ENCODE results near the gene CREB5.
A peak's percentile ranks its signal among the peaks of the same experiment; 100 is the strongest.
"Not testable (repeated sequence)": the region's sequence is repeated elsewhere in the genome, so short reads cannot be mapped to it uniquely, and the experiment has no call there.

CREB5 gene, protein sequence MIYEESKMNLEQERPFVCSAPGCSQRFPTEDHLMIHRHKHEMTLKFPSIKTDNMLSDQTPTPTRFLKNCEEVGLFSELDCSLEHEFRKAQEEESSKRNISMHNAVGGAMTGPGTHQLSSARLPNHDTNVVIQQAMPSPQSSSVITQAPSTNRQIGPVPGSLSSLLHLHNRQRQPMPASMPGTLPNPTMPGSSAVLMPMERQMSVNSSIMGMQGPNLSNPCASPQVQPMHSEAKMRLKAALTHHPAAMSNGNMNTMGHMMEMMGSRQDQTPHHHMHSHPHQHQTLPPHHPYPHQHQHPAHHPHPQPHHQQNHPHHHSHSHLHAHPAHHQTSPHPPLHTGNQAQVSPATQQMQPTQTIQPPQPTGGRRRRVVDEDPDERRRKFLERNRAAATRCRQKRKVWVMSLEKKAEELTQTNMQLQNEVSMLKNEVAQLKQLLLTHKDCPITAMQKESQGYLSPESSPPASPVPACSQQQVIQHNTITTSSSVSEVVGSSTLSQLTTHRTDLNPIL

DNA sequence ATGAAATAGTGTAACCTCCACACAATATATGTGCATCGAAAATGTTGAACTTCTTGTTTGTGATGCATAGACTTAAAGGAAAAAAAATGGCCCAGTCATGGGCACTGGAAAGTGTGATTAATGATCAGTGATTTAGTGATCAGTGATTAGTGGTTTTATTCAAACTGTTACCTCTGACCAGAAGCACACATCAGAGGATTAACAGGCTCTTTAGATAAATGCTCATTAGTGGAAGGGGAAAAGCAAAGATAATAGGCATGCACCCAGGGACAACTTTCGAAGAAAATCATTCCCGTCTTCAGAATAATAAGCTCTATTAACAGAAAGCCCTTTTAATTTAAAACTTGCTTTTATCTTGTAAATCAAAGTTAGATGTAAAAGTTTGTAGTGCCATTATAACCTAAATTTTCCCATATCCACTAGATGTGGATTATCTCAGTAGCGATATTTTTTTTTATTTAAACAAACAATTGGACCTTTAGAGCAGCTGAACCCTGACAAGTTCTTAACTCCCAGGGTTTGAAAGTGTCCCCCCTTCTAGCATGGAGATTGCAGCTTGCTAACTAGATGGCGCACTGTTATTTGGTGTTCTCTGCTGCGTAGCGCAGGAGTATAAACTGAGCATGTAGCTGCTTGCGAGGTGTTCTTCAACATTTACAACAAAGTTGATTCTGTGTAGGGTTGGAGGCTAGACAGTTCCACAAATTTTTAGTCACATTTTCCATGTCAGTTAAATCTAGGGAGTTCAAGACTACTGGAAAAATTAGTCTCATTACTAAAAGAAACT lies at the start of gene CREB5:
TSS of gene CREB5 (plus strand) at position 643 of the 787 bp plus-strand sequence. CDS start 397 bp downstream, outside the sequence.
- no peak for DNase-seq (ENCODE audit: low read depth in 2 of 2)

DNA sequence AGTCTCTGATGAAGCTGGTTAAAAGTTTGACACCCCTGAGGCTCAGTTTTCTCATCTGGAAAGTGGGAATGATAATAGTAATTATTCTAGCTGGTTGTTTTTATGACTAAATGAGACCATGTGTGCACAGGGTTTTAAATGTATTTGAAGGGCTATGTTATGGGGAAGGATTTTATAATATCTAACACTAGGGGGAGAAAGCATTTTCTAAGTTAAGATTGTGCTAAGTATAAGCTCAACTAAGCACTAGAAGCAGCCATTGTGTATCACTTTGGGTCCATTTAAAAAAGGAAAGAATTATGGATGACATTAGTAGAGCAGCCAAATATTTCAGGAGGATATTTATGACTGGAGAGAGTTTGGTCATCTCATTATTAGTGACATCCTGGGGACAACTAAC lies 49.5 kb upstream of the CREB5 start:
- DNase-seq (ENCODE audit: low read depth in 2 of 2), result no peak

GRCh38 chr7:28364082-28364481 lies 48.2 kb upstream of the CREB5 start:
- DNase-seq (ENCODE audit: low read depth in 2 of 2), result no peak

- no peak for DNase-seq (ENCODE audit: low read depth in 2 of 2)
Measured at GRCh38 chr7:28369523-28369922, 42.8 kb upstream of the CREB5 start.

DNA sequence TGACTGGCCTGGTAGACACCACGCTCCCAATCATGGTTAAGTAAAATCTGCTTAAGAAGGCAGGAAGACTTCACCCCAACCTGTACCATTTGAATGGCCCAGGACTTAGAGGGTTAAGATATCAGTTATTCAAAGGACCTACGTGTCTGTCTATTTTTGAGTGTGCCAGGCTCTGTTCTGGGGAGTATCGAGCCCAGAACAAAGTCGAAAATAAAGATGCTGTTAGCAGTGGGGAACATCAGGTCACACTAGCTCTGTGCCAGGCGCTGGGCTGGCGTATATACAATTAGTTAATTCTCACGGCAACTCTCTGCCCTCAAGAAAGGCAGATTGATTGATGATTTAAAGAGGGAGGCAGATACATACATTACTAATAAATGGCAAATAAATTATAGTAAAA lies 40.5 kb upstream of the CREB5 start:
- DNase-seq (ENCODE audit: low read depth in 2 of 2), result no peak

GRCh38 chr7:28373990-28374389 lies 38.3 kb upstream of the CREB5 start:
- no peak for DNase-seq (ENCODE audit: low read depth in 2 of 2)

DNA sequence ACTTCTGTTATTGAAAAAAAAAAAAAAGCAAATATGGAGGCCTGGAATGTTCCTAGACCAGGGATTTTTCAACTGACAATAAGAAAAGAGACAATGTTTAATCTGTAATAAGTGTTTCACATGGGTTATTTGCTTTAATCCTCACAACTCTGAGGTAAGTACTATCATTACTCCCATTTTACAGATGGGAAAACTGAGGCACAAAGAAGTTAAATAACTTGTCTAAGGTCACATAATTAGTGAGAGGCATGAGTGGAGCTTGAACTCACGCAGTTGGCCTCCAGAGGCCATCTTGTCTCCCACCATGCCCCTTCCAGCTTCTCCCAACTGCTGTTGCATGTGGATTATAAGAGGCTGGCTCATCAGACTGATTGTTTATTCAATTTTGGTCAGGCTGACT lies 36.6 kb upstream of the CREB5 start:
- no peak for DNase-seq (ENCODE audit: low read depth in 2 of 2)

DNA sequence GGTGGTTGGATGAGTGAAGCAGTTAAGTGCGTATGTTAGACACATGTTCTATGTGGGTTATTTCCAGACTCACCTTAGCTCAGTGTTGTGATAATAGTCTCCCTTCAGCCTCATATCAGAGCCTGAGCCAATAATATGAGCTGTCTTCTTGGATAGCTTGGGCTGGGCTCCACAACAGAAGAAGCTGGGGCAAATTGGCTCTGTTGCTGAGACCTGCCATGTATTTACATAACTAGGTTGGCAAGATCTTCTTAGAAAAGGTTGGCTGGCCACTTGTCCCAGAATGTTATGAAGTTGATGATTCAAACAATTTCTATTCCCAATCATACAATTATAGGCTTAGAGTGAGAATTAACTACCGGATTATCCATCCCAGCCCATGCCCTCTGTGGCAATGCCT lies 35.7 kb upstream of the CREB5 start:
- DNase-seq (ENCODE audit: low read depth in 2 of 2), result no peak

DNA sequence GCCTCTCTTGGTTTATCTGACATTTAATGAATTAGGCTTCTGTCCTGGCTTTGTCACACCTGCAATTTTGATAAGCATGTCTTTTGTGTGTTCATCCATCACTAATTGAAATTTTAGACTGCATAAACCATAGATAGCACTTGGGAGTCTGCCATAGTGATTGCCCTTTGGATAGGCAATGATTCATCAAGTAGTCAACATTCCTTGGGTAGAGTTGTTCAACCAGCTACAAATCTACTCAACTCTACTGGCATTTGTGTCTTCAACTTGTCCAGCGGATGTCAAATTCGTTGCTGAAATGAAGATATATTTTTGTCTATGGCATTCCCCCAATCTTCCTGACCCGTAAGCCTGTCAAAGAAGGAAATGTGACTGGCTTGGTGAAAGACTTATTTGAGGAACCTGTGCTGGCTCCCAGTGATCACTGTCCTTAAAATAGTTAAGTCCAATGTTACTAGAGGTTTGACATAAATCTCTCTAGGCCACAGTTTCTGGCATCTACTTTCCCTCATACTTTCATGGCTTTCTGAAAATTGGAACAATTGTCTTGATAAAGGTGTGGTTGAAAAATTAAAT lies 33.7 kb upstream of the CREB5 start:
- DNase-seq (ENCODE audit: low read depth in 2 of 2), result no peak

DNA sequence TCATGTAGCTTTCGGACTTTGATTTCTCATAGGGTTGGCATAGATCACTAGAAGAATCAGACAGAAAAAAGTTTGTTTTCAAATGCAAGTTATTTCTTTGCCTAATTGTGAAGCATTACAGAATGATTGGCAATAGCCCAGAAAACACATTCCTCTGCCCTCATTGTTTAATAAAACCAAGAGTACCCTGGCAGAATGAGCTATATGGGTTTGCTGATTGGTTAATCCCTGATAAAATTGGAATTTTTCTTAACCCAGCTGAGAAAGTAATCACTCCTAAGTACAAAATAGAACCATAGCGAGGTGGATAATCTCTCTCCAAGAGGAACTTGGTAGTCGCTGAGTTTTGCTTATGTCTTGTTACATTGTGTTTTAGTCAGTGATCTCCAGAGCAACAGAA lies 30.9 kb upstream of the CREB5 start:
- no peak for DNase-seq (ENCODE audit: low read depth in 2 of 2)

DNA sequence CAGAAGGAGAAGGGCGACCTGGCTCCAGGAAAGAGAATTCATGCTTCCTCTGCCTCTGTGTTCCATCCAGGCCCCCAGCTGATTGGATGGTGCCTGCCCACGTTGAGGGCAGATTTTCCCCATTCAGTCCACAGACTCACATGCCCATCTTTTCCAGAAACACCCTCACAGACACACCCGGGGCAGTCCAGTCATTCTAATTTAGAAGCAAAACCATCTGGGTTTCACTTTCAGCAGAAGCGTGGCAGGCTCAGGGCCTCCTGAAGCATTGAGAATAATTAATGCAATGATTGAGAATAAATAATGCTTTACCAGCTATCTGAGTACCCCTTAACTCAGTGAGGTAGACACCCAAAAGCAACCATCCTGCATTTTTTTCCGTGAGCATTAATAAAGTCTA lies 30.2 kb upstream of the CREB5 start:
- no peak for DNase-seq (ENCODE audit: low read depth in 2 of 2)

DNA sequence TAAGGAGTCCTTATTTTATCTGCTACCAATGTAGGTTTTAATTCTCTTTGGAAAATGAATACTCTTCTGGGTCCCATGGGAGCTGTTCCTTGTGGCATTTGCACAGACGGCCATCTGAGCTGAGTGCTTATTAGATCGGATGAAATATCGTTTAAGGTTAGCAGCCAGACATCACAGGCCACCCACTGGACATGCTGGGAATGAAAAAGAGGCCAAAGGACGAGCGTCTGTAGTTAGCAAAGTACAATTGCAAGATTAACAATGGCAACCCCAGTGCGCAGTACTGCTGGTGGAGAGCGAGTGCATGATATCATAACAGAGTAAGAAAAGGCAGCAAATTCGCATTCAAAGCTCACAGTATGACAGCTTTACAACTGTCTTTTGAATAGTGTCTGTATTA lies 28.3 kb upstream of the CREB5 start:
- no peak for DNase-seq (ENCODE audit: low read depth in 2 of 2)

DNA sequence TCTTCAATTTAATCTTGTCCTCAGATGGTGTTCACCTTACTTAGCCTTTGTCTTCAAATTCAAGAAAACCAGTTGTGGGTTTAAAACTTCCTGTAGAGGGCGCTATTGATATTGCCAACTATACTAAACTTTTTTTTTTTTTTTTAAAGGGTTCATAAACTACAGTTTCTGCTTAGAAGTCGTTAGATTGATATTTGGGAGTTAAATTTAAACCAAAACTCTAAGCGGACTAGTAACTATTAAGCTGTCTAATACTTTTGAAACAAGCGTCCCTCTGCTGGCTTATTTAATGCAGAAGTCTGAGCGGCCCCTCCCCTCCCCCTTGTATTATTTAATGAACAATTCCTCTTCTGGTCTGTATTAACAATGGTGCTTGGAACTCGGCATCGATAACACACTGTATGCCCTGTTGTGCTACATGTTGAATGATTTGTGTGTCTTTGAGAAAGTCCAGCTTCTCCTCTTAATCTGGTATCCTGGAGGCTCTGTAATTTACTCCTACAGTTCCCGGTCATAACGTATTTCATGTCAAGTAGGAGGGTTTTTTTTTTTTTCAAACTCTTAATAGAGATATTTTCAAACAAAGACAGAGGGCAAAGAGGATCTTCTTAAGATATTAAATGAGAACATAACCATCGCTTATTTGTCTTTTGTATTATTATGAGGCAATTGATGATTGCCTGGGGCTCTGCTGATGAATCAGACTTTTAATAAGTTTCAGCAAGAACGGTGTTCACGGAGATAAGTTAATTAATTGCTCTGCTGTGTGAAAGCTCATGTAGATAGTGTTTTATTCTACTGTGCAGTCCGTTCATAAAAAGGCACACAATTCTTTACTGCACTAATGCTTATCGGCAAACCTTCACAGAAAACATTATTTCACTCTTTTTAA lies 22.6 kb upstream of the CREB5 start:
- DNase-seq (ENCODE audit: low read depth in 2 of 2), result peak; percentile 34 to 46

DNA sequence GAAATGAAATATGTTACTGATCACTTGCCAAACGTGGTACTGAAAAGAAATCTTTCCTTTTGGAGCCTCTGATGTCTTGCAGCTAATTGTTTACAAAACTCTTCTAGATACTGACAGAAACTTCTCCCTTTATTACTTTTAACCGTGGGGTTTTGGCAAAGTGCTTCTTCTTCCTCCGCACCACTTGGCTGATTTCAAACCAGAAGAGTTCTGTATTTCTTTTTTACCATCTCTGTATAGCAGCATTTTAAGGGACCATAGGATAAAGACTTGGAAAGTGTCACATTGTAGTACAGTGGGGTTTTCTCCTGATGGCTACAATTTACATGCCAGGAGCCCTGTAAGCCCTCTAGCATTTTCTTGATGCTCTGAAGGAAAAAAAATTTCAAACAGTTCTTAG lies 21.9 kb upstream of the CREB5 start:
- no peak for DNase-seq (ENCODE audit: low read depth in 2 of 2)

DNA sequence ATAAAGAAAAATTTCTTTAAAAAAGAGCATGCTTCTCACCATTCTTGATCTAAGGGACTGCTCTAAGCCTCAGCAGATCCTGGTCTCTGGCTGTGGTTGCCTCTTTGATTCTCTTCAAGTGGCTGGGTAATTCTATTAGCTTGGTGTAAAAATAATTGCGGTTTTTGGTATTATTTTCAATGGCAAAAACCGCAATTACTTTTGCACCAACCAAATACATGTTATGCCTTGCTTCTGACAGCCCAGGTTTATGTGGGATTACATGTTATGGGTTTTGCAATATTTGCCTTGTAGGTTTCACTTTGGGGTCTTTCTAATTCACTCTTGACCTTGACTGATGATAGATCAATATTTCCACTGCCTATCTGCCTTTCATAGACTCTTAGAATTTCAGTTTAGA lies 20.0 kb upstream of the CREB5 start:
- no peak for DNase-seq (ENCODE audit: low read depth in 2 of 2)

- no peak for DNase-seq (ENCODE audit: low read depth in 2 of 2)
Measured at GRCh38 chr7:28395404-28395803, 16.9 kb upstream of the CREB5 start.

DNA sequence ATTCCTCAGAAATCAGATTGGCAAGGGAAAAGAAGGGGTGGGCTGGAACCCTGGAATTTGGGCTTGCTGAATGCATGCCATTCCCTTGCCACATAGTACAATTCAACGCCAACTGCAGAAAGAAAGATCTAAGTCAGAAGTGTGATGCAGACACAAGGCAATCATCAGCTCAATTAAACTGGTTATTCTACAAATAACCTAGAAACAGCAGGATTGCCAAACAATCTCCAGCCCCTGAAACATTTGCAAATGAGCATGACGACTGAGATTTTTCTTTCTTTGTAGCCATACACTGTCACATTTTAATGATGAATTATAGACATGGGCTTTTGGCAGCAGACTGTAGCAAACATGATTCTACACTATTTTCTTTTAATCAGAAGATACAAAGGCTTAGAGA lies 16.5 kb upstream of the CREB5 start:
- no peak for DNase-seq (ENCODE audit: low read depth in 2 of 2)

DNA sequence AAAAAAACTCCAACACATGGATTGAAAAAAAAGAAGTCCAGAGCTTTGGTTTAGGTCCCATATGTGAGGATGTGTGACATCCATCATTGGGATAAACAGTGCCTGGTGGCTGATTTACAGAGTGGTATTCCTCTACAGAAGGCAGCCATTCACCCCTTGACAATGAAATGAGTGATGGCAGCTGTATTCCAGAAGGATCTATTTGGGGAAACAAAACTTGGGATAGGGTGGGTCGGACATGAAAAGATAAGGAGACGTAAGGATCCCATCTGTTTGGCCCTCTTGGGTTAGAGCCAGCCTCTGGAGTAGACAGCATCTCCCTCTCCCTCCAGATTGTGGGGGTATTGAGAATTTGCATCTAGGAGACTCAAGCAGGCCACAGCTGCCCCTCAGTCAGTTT lies 15.2 kb upstream of the CREB5 start:
- DNase-seq (ENCODE audit: low read depth in 2 of 2), result no peak

DNA sequence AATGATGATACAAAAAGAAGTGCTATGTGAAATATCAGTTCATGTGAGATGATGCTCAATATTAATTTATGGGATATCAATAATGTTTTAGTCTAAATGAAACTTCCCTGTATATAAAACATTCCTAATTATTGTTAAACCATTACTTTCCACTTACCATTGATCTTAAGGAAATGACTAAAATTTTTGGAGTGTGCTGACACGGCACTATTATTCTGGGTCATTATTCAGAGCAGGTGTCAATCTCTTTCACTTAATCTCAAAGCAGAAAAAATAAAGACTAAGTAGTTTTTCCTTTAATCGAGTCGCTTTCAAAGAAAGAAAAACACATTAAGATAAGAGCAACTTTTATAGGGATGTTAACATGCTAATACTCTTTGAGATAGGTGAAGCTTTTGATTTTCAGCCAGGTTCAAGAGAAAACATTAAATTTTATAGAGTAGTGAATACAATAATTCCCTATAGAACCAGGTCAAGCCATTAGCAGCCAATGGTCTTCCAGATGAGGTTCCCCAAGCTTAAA lies 11.4 kb upstream of the CREB5 start:
- DNase-seq (ENCODE audit: low read depth in 2 of 2), result no peak

- not testable (repeated sequence) for DNase-seq (ENCODE audit: low read depth in 2 of 2)
Measured at GRCh38 chr7:28401567-28401966, 10.8 kb upstream of the CREB5 start.

DNA sequence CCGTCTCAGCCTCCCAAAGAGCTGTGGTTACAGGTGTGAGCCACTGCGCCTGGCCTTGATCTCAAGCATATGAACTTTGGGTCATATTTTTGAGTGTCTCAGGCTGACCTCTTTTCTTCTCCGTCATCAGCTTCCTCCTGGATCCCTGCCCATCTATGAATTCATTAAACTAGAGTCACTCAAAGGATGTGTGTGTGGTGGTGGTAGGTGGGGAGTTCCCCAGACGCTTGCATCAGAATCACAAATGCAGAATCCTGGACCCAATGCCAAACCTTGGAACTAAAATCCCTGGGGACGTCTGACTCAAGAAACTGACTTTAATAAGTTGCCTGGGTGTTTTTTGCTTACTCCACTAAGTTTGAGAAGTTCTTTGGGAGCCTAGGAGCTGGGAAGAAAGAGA lies 6.7 kb upstream of the CREB5 start:
- peak; percentile 90 to 93 for DNase-seq (ENCODE audit: low read depth in 2 of 2)

All from fibroblast of skin of left biceps (primary cell).